Cardiac septum (tissue), 1 donor: ENCODE results near the gene TEX35. TPM values are rescaled to one million over a fixed set of nuclear protein-coding genes. Genes with fewer than 3 reads are reported as not detected.

ENCODE experiments used
- DNase-seq: peaks from one replicate; pipeline ENCODE4 v3.0.0-alpha.2; 2020; ENCODE audit warnings: low spot score
- intact Hi-C: fragments of 100-400 bp; cut with DNase I; formaldehyde crosslinking; loops from one replicate; pipeline ENCODE4 v1.14.0; 2022
- total RNA-seq: library from RNA; stranded (reverse); fragmentation: NEBNext Ultra II Directional; extraction: Animal tissue kit (Norgen Biotek cat#: 25700); gene quantifications from one replicate; pipeline ENCODE4 v1.2.1, GENCODE V29; 2021
- donor health status: DM: no; HTN: no; CAD: no.

The TEX35 gene
- total RNA-seq, 1 donor from 2014 or later, result not detected

- DNase-seq, result peak; percentile 55
- intact Hi-C loops, result loop anchor here (10.0 kb wide), 1 partner anchor 452 kb away; no protein-coding TSS in a partner anchor
These were observed 6.2 kb upstream of the TEX35 start for GRCh38 chr1:178506669-178507068.

GRCh38 chr1:178509414-178510007 is 3.4 kb upstream of the TEX35 start:
- DNase-seq, result peak; percentile 63
- intact Hi-C loops, result loop anchor here (10.0 kb wide), 1 partner anchor 455 kb away; no protein-coding TSS in a partner anchor

- intact Hi-C loops, result no loop called here
- no peak for DNase-seq
These were observed 2.8 kb upstream of the TEX35 start for GRCh38 chr1:178510155-178510554.

- intact Hi-C loops, result no loop called here
- DNase-seq, result peak; percentile 75
These were observed 522 bp downstream of the TEX35 start for GRCh38 chr1:178513278-178513983.

GRCh38 chr1:178516110-178516509 is 3.2 kb downstream of the TEX35 start:
- intact Hi-C loops, result no loop called here

GRCh38 chr1:178518894-178519293 is 6.0 kb downstream of the TEX35 start:
- DNase-seq, result peak; percentile 17
- intact Hi-C loops, result no loop called here

More at GRCh38 chr1:178516110-178516509, 3.2 kb downstream of the TEX35 start:
- no peak for DNase-seq

- intact Hi-C loops, result no loop called here
These were observed 7.9 kb downstream of the TEX35 start for GRCh38 chr1:178520803-178521202.

GRCh38 chr1:178521241-178521640 is 8.3 kb downstream of the TEX35 start:
- DNase-seq, result peak; percentile 64
- intact Hi-C loops, result no loop called here

More at GRCh38 chr1:178520803-178521202, 7.9 kb downstream of the TEX35 start:
- peak; percentile 60 for DNase-seq

DNA sequence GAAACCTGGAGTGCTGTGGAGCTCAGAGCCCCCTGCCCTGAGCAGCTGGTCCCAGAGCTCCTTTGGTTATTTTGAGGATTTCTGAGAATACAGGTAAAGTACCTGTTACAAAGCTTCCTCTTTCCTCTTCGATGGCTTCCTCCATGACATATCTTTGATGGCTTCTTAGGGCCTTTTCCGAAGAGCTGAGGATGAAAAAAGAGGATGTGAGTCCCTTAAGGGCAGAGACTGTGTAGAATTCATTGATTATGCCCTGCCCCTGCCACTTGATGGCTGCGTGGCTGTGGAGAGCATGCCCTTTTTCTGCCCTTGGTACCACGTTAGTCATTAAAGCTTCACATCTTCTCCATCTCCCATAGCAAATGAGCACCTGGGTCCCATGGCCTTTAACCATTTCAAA is 14.2 kb downstream of the TEX35 start:
- no peak for DNase-seq
- intact Hi-C loops, result no loop called here

DNA sequence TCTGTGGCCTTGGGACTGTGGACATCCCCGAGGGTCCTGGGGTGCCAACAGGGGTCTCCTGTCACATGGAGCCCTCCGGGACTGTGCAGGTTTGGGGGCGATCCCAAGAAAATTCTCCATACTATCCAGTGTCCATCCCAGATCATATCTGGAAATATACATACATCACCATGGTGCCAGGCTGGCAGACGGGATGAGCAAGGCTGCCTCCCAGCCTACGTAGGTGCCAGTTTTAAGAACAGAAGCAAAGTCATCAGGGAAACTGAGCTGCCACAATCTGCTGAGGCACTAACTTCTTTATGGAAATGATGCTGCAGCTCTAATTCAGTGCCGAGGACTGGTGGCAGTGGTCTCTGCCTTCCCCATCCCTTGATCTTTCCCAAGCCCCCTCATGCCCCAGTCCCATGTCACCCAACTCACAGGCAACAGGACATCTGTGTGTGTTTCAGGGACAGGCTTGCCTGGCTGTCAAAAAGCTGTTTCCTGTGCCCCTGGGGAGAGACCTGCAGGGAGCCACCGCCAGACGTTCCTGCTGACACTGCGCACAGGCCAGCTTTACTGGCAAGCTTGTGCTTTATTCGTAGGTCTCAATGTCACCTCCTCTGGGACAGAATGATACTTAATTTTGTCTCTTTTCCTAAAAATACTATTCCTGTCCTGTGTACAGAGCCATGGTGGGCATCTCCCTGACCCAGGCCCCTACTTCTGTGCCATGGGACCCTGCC is 15.5 kb downstream of the TEX35 start:
- intact Hi-C loops, result no loop called here
- no peak for DNase-seq

GRCh38 chr1:178528953-178529335 is 16.0 kb downstream of the TEX35 start:
- intact Hi-C loops, result no loop called here

GRCh38 chr1:178529364-178530036 is 16.6 kb downstream of the TEX35 start:
- no peak for DNase-seq
- intact Hi-C loops, result no loop called here

More at GRCh38 chr1:178528953-178529335, 16.0 kb downstream of the TEX35 start:
- no peak for DNase-seq

GRCh38 chr1:178530037-178530402 is 17.1 kb downstream of the TEX35 start:
- intact Hi-C loops, result no loop called here
- no peak for DNase-seq

- DNase-seq, result no peak
- intact Hi-C loops, result no loop called here
These were observed 17.6 kb downstream of the TEX35 start for GRCh38 chr1:178530502-178530901.

- DNase-seq, result no peak
- intact Hi-C loops, result no loop called here
These were observed 19.0 kb downstream of the TEX35 start for GRCh38 chr1:178531887-178532286.

- DNase-seq, result peak; percentile 90
- intact Hi-C loops, result no loop called here
These were observed 19.5 kb downstream of the TEX35 start for GRCh38 chr1:178532392-178532791.

GRCh38 chr1:178533121-178533946 is 20.4 kb downstream of the TEX35 start:
- intact Hi-C loops, result no loop called here
- no peak for DNase-seq

DNA sequence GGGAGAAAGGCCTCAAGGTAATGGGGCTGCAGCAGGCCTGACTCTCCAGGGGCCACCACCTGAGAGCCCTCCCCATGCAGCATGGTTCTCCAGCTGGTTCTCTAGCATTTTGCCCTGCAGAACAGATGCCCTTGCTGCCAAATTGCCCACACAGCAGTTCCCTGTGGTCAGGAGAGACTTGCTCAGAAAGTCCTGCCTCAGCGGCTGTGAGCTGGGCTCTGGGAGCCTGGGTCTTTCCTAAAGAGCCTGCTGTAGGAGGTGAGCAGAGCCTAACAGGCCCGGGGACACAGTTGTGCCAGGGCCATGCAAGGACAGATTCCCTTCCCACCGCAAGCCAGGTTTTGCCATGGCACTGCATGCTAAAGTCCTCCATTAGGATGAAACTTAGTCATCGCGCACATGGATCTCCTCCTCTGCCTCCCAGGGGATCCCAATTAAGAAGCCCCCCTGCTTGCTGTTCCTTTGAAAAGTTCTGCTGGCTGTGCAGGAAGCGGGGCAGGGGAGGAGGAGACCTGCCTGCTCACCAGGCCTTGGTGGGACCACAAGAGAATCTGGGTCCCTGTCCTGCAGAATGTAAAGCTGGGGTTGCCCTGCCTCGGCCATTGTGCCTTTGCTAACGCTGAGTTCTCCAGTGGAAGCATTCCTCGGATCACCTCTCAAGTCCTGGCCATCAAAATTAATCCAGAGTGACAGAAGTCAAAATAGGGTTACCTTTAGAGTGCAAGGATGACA is 21.4 kb downstream of the TEX35 start:
- intact Hi-C loops, result no loop called here
- DNase-seq, result no peak

GRCh38 chr1:178536329-178536728 is 23.4 kb downstream of the TEX35 start:
- intact Hi-C loops, result no loop called here
- DNase-seq, result no peak
